Activated CD4-positive, CD25-positive, alpha-beta regulatory T cell treated with anti-CD3 and anti-CD28 coated beads, Interleukin-2, amount 50 U/mL, for 24 hours (primary cell): ENCODE measurements around the gene RNPS1.
"Not testable (repeated sequence)": the region's sequence is repeated elsewhere in the genome, so short reads cannot be mapped to it uniquely, and the experiment has no call there.

Experiments
- ATAC-seq, 2 donors: fragments of 150-1000 bp; cut with Tn5 transposase; one replicate each; pipeline ENCODE4 v1.10.0; 2021; ENCODE audit warnings: mild to moderate bottlenecking in 1 of 2, moderate library complexity in 1 of 2

RNPS1 gene

DNA sequence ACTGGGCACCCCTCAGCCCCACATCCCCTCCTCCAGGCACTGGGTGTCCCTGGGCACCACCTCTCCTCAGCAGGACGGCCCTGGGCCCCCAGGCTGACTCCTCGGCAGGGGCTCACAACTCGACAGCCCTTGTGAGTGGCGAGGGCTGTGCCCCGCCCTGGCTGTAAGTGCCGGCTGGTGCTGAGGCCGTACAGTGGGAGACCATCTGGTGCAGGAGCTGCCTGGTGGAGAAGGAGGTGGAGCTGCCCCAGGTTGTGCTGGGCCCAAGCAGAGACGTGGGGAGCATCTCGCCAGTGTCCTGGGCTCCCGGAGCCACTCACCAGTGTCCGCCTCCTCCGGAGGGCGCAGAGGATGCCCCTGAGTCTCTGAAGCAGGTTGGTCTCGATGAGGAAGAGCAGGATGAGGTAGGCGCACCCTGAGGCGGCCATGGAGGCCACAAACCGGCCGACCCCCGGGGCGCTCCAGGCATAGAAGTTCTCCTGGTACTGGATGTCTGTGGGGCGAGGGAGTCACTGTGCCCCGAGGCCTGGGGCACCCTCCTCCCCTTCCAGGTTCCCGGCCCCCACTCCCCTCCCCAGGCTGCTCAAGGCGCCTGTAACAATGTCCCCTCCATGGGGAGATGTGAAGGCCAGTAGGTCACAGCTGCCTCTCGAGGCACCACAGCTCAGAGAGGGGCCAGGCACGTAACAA is 15.1 kb upstream of the RNPS1 start:
- no peak for ATAC-seq

DNA sequence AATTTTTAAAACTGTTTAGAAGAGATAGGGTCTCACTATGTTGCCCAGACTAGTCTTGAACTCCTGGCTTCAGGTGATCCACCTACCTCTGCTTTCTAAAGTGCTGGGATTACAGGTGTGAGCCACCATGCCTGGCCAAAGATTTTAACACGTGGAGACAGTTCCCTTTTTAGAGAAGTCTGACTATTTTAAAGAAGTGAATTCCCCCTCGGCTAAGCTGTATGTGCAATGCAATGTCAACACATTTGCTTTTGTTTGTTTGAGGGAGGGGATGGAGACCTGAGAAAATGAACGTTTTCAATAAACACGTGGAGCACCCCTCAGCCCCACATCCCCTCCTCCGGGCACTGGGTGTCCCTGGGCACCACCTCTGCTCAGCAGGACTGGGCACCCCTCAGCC is 14.3 kb upstream of the RNPS1 start:
- ATAC-seq, result no peak

DNA sequence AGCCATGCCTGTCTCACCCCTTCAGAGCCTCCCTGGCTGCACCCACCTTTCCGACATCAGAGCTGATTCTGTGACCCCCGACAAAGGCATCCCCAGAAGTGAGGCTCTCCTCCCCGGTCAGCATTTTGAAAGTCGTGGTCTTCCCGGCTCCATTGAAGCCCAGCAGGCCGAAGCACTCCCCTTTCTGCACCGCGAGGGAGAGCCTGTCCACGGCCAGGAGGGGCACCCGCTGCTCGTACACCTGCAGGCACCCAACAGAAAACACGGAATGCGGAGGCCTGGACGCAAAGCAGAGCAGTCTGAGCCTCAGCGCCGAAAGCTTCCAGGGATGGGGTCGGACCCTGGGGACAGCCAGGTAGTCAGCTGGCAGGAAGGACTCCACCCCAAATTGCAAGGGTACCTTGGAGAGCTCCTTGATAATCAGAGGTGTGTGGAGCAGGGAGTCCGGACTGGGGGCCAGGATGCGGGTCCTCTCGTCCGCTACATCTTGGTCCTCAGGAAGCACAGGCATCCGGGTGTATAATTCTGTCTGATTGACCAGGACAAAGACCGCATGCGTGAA is 13.1 kb upstream of the RNPS1 start:
- ATAC-seq, result no peak

DNA sequence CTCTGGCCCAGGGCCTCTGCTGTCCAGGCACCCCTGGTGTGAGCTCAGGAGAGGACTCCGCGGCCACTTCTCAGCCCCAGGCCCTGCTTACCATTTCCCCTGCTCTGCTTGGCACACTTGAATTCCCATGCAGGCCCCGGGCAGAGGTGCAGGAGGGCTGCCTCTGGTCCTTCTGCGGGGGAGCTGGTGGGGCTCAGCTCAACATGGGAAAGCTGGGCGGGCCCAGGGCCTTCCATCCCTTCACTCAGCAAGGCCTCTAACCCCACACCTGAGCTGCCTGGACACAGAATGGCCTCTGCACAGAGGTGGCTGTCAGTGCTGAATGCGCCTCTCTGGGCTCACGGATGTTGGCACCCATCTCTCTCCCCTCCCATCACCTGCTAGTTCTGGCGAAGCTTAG is 12.5 kb upstream of the RNPS1 start:
- no peak for ATAC-seq

DNA sequence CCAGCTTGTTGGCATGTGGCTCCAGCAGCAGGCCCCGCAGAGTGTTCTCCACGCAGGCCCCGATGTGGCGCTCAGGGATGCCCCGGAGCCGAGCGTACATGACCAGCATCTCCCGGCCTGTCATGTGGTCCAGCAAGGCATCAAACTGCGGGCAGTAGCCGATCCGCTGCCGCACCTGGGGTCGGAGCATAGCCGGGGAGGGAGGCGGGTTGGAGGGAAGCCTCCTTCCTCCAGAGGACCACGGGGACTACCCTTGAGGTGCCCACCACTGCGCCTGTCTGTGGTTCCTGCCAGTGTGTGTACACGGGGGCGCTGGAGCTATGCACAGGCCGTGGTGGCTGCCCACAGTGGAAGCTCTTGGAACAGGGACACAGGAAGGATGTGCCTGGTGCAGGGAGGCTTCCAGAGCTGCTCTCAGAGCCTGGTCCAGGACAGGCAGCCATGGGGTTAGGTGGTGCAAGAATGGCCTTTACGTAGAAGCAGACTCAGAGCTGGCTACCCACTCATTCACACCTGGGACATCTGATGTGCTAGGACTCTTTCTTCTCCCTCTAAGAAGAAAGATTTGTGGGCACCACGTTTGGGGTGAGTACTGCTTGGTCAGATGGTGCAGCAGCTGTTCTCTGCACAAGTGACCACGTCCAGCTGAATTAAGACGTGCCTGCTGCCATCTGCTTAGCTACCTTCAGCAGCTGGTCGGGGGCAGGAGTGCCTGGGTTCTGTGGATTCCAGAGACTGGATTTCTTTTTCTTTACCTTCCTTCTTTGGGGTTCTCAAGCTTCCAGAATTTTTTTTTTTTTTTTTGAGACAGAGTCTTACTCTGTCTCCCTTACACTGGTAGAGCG is 11.3 kb upstream of the RNPS1 start:
- ATAC-seq, result no peak

DNA sequence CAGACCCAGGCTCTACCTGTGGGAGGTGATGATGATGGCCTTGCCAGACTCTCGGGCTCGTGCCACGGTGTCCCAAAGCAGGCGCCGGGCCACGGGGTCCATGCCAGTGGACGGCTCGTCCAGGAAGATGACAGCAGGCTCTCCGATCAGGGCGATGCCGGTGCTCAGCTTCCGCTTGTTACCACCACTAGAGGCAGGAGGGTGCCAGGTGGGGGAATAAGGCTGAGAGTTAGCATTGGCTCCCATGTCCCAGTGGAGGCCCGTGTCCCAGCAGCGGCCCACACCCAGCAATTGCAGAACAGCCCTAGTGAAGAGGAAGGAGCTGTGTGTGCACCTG is 10.3 kb upstream of the RNPS1 start:
- no peak for ATAC-seq

- no peak for ATAC-seq
These were observed 9.7 kb upstream of the RNPS1 start for GRCh38 chr16:2277466-2278271.

GRCh38 chr16:2276368-2277195 is 8.7 kb upstream of the RNPS1 start:
- no peak for ATAC-seq

- ATAC-seq, result no peak
These were observed 7.8 kb upstream of the RNPS1 start for GRCh38 chr16:2275476-2276367.

DNA sequence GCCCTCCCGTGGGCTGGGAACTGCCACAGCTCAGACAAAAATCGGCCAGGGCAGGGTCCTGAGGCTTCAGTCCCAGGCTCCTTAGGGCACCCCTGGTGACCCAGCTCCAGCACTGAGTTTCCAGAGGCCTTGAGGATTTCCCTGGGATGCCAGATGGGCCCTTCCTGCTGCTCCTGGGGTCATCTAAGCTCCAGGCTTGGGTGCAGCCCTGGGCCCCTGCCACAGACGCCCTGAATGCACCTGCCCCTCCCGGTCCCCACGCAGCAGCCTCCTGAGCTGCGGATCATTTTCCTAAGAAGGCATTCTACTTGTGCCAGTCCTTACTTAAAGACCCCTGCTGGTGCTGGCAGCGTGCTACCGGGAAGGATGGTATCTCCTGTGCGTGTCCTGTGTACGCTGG is 6.0 kb upstream of the RNPS1 start:
- no peak for ATAC-seq

DNA sequence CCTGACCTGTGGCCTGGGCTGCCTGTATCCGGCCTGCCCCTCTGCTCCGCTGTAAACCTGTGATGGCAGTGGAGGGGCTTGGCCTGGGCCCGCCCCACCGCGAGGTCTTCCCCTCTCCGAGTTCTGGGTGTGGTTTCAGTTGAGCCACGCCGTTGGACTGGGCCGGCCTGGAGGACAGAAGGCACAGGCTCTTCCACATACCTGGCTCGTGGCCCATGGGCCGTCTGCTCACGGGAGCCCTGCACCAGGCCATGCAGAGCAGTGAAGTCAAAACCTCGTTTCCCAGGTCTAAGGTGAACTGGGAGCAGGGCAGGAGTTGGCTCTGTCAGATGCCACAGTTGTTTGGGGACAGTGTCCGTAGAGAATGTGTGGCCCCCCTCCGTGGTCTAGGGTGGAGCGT is 5.6 kb upstream of the RNPS1 start:
- ATAC-seq, result no peak

GRCh38 chr16:2271848-2272461 is 4.0 kb upstream of the RNPS1 start:
- ATAC-seq, result no peak

DNA sequence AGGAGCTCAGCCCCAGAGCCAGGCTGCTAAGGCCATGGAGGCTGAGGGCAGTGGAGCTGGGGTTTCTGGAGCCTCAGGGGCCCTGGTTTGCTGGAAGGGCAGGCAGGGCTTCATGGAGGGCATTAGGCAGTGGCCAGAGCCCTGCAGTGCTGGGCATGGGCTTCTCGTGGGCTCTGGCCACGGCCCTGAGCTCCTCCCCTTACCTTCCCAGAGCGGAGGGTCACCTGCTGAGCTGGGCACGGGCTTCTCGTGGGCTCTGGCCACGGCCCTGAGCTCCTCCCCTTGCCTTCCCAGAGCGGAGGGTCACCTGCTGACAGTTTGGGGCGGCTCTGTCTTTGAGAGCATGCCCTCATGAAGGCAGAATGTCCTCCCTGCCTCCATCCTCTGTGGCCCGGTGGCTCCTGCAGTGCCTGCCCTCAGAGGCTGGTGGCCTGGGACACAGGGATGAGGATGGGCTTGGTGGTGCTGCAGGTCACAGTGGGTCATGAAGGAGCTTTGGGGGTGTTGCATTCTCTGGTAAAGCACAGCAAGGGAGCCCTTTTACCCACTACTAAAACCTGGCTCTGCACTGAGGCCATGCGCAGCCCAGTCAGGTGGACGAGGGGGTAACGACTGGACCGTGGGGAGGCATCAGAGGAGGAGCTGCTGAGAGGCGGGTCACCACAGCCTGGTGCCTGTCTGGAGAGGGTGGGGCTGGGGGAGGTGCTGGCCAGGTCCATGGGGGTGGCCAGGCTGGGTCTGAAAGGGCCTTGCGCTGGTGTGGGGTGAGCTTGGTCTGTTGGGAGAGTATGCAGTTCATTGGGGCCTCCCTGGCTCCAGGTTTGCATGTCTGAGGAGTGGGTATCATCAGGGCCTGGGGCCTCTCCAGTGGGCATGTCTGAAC is 2.9 kb upstream of the RNPS1 start:
- ATAC-seq, result no peak

- no peak for ATAC-seq
These were observed 2.1 kb upstream of the RNPS1 start for GRCh38 chr16:2270070-2270462.

- peak; percentile 63 to 64 for ATAC-seq
These were observed 417 bp downstream of the RNPS1 start for GRCh38 chr16:2267505-2267912.

- peak in 1 of 2 donors; percentile 8 for ATAC-seq
These were observed 1.0 kb downstream of the RNPS1 start for GRCh38 chr16:2266887-2267286.

DNA sequence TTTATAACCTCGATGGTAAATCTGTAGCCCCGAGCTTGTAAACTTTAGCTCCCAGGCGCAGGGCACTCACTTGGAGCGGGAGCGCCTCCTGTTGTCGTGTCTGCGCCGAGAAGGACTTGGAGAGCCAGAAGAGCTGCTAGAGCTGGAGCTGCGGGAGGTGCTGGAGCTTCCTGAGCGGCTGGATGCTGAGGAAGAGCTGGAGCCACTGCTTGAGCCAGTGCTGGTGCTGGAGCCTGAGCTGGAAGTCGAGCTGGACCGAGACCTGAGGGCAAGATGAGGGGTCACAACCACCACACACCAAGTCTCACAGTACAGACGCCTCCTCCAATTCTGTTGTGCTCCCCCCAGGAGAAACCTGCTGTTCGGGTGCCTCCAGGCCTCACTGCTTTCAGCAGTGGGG is 4.9 kb downstream of the RNPS1 start:
- not testable (repeated sequence) for ATAC-seq

- ATAC-seq, result no peak
These were observed 7.7 kb downstream of the RNPS1 start for GRCh38 chr16:2260250-2260649.

DNA sequence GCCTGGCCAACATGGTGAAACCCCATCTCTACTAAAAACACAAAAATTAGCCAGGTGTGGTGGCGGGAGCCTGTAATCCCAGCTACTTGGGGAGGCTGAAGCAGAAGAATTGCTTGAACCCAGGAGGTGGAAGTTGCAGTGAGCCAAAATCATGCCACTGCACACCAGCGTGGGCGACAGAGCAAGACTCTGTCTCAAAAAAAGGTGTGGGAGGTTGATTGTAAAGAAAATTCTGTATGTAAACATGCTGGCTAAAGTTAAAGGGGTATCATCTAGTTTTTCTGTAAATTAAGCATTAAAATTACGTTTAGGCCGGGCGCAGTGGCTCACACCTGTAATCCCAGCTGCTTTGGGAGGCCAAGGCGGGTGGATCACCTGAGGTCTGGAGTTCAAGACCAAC is 9.4 kb downstream of the RNPS1 start:
- not testable (repeated sequence) for ATAC-seq

DNA sequence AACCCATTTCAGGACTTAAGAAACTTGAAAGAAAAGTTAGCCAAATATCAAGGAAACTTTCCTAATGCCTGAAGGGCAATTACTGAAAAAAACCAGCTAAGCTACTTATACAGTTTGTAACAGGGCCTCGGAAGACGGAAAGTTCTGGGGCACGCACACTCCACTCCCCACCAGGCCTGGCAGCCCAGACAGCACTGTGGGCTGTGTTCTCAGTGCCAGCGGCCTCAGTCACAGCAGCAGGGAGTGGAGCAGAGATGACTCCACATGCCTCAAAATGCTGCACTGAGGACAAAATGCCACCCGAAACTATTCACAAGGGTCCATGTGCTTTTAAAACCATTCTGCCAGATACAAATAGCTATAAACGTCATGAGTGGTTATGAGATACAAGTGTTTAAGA is 10.2 kb downstream of the RNPS1 start:
- ATAC-seq, result no peak
